Natural killer cell (primary cell): ENCODE data around the gene GPR12. TPM values are rescaled to one million over a fixed set of nuclear protein-coding genes. Genes with fewer than 3 reads are reported as not detected.

ENCODE experiments used
- ATAC-seq, 3 donors: fragments of 150-1000 bp in 2 of 3; fragments of 200-7000 bp in 1 of 3; cut with Tn5 transposase; 1 replicate in 1 of 3; 2 replicates in 2 of 3; pipeline ENCODE4 v1.10.0; 2021; ENCODE audit warnings: mild to moderate bottlenecking in 2 of 3, moderate library complexity in 2 of 3
- DNase-seq, 2 donors: peaks; one replicate each; pipeline versions ENCODE4 v3.0.0 to v3.0.0-alpha.2; 2013 to 2021; ENCODE audit warnings: mixed read lengths in 1 of 2
- H3K27ac ChIP-seq: one replicate; pipeline ENCODE4 v1.5.1; 2013; ENCODE audit warnings: mild to moderate bottlenecking, low read length
- H3K27me3 ChIP-seq: one replicate; pipeline ENCODE4 v1.6.1; 2013; ENCODE audit warnings: low read length; ENCODE audit not compliant: control insufficient read depth, insufficient read depth
- H3K36me3 ChIP-seq: one replicate; pipeline ENCODE4 v1.6.1; 2013; ENCODE audit warnings: low read length; ENCODE audit not compliant: control insufficient read depth, insufficient read depth
- H3K4me1 ChIP-seq: one replicate; pipeline ENCODE4 v1.6.1; 2013; ENCODE audit warnings: low read length; ENCODE audit not compliant: control insufficient read depth, insufficient read depth
- H3K4me3 ChIP-seq: one replicate; pipeline ENCODE4 v1.5.1; 2013; ENCODE audit warnings: low read length
- H3K9me3 ChIP-seq: one replicate; pipeline ENCODE4 v1.6.1; 2013; ENCODE audit warnings: low read length; ENCODE audit not compliant: control insufficient read depth, insufficient read depth
- H3K27ac Mint-ChIP-seq, 2 donors: one replicate each; pipeline ENCODE4 v1.8.0; 2022; ENCODE audit warnings: mild to moderate bottlenecking in 2 of 2, mixed read lengths in 2 of 2, moderate library complexity in 1 of 2
- H3K27me3 Mint-ChIP-seq, 2 donors: one replicate each; pipeline ENCODE4 v1.8.0; 2022; ENCODE audit warnings: low read depth in 2 of 2, mixed read lengths in 2 of 2
- H3K36me3 Mint-ChIP-seq: one replicate; pipeline ENCODE4 v1.8.0; 2022; ENCODE audit warnings: mixed read lengths
- H3K4me1 Mint-ChIP-seq, 2 donors: one replicate each; pipeline ENCODE4 v1.8.0; 2022; ENCODE audit warnings: mixed read lengths in 2 of 2
- H3K4me3 Mint-ChIP-seq: one replicate; pipeline ENCODE4 v1.8.0; 2022; ENCODE audit warnings: mild to moderate bottlenecking, moderate library complexity, mixed read lengths
- H3K9me3 Mint-ChIP-seq, 2 donors: one replicate each; pipeline ENCODE4 v1.8.0; 2022; ENCODE audit warnings: mixed read lengths in 2 of 2
- WGBS: methylation state at CpG from one replicate; pipeline ENCODE4 v1.1.7; 2013; ENCODE audit warnings: missing lambda C conversion rate; ENCODE audit not compliant: insufficient coverage; 5-methylcytosine and 5-hydroxymethylcytosine counted together
- intact Hi-C: fragments of 100-400 bp; cut with micrococcal nuclease; formaldehyde crosslinking; loops from one replicate; pipeline ENCODE4 v1.14.2; 2022
- total RNA-seq, 4 donors: library from RNA; stranded (reverse); fragments of 120-200 nt in 1 of 4; gene quantifications; one replicate each; pipeline versions ENCODE4 v1.2.3 to v1.2.4, GENCODE V29; 2013 to 2022
- TF ChIP-seq, protein P1 (sequence below): fragments of 200-600 bp; IDR thresholded peaks from one replicate; pipeline ENCODE4 v1.8.0; 2022; ENCODE audit warnings: antibody characterized with exemption

Gene GPR12
- total RNA-seq, 3 donors from 2014 or later (not counting 1 experiment from before 2014, with no cell fraction given): not detected

DNA sequence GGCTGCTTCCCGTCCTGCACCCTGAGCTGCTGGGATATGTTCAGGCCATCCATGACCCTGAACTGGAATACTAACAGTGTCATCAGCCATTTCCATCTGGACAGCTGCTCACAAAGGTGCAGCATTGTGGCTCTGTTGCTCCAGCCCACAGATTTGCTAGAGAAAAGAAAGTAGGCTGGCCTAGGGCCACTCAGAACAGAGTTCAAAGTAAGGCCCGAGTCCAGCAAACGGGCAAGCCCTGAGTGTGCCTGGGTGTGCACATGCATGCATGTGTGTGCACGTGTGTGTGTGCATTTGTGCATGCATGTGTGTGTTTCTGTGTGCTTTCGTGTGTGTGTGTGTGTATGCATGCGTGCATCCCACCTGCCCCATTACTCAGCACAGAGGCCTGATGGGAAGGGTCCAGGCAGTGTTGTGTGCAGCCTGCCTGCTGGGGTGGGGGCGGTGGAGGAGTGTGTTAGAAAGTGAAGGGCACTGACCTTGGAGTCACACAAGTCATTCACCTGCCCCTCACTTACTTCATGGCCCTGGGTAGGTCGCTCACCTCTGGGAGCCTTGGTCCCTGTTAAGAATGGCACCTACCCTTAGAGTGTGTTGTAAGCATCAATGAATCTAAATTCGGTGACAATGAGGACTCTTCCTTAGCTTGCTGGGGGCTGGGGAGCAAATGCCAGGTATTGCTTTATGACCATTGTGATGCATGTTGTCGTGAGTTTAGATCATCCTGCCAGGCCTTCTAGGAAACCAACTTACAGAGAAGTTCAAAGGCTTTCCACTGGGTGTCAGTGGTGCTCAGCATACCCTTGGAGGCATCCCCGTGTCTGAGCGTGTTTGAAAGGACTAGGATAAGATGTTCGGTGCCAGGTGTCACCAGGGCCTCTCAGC, 53.2 kb downstream of the GPR12 start:
- peak in 1 of 2 donors; percentile 71 for DNase-seq
- H3K9me3 Mint-ChIP-seq: no peaks in the 10 kb centered on the region
- WGBS: 56% methylated on average over 12 of the region's 13 CpGs
- ATAC-seq: peak; percentile 59 to 87 (median 78)
- no peak overlapping the region for H3K27ac Mint-ChIP-seq
- no peaks in the 10 kb centered on the region for H3K36me3 Mint-ChIP-seq
- Histone ChIP-seq H3K36me3 (no peaks in the 10 kb centered on the region), H3K9me3 (no peaks in the 10 kb centered on the region), H3K27ac (no peak overlapping the region), H3K4me1 (no peaks in the 10 kb centered on the region), H3K27me3 (no peaks in the 10 kb centered on the region), H3K4me3 (no peak overlapping the region)
- TF ChIP-seq, protein P1, sequence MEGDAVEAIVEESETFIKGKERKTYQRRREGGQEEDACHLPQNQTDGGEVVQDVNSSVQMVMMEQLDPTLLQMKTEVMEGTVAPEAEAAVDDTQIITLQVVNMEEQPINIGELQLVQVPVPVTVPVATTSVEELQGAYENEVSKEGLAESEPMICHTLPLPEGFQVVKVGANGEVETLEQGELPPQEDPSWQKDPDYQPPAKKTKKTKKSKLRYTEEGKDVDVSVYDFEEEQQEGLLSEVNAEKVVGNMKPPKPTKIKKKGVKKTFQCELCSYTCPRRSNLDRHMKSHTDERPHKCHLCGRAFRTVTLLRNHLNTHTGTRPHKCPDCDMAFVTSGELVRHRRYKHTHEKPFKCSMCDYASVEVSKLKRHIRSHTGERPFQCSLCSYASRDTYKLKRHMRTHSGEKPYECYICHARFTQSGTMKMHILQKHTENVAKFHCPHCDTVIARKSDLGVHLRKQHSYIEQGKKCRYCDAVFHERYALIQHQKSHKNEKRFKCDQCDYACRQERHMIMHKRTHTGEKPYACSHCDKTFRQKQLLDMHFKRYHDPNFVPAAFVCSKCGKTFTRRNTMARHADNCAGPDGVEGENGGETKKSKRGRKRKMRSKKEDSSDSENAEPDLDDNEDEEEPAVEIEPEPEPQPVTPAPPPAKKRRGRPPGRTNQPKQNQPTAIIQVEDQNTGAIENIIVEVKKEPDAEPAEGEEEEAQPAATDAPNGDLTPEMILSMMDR: peak; percentile 59
- intact Hi-C loops: loop anchor here (1.0 kb wide), 2 partner anchors 166 to 223 kb away; no protein-coding TSS in a partner anchor
- no peaks in the 10 kb centered on the region for H3K4me1 Mint-ChIP-seq
- peaks cover 8 to 19% of the 10 kb centered on the region in 2 donors for H3K27me3 Mint-ChIP-seq
- H3K4me3 Mint-ChIP-seq: no peak overlapping the region

GRCh38 chr13:26706381-26706780, 54.2 kb downstream of the GPR12 start:
- H3K27me3 ChIP-seq: no peaks in the 10 kb centered on the region
- Mint-ChIP-seq H3K36me3 (no peaks in the 10 kb centered on the region), H3K4me1 (no peaks in the 10 kb centered on the region), H3K27ac (no peak overlapping the region), H3K9me3 (no peaks in the 10 kb centered on the region), H3K4me3 (no peak overlapping the region), H3K27me3 (peaks cover 8 to 19% of the 10 kb centered on the region in 2 donors)
- intact Hi-C loops: no loop called here
- ATAC-seq (no peak), DNase-seq (no peak)
- WGBS: 86% methylated on average over 4 of the region's 7 CpGs
- H3K4me1 ChIP-seq: no peaks in the 10 kb centered on the region
- H3K36me3 ChIP-seq: no peaks in the 10 kb centered on the region
- H3K27ac ChIP-seq: no peak overlapping the region
- TF ChIP-seq, protein P1: no peak
- no peak overlapping the region for H3K4me3 ChIP-seq
- no peaks in the 10 kb centered on the region for H3K9me3 ChIP-seq

- no peaks in the 10 kb centered on the region for H3K9me3 ChIP-seq
- no peak overlapping the region for H3K27ac ChIP-seq
- no peaks in the 10 kb centered on the region for H3K4me1 ChIP-seq
- no peak for DNase-seq
- no peaks in the 10 kb centered on the region for H3K27me3 ChIP-seq
- H3K27me3 Mint-ChIP-seq: peaks cover 8 to 19% of the 10 kb centered on the region in 2 donors
- no peaks in the 10 kb centered on the region for H3K4me1 Mint-ChIP-seq
- no peak overlapping the region for H3K27ac Mint-ChIP-seq
- ATAC-seq: no peak
- H3K4me3 Mint-ChIP-seq: no peak overlapping the region
- H3K9me3 Mint-ChIP-seq: no peaks in the 10 kb centered on the region
- no peaks in the 10 kb centered on the region for H3K36me3 Mint-ChIP-seq
- no peak overlapping the region for H3K4me3 ChIP-seq
- WGBS: 66% methylated on average over 3 of the region's 4 CpGs
- intact Hi-C loops: no loop called here
- TF ChIP-seq, protein P1: no peak
- H3K36me3 ChIP-seq: no peaks in the 10 kb centered on the region
These were observed 55.0 kb downstream of the GPR12 start for GRCh38 chr13:26705536-26705935.

Other genes starting within 250 kb of the GPR12 start
- gene WASF3, start 203.1 kb downstream of the GPR12 start, total RNA-seq: under 1 TPM in 1 of 3 donors, not detected in 2; 0.61 TPM